H1 (cell line): ENCODE data around the gene MCC. TPM values are rescaled to one million over a fixed set of nuclear protein-coding genes. Genes with fewer than 3 reads are reported as not detected.

ENCODE experiments used
- CTCF ChIA-PET: fragments of 300-600 bp; sonication (Branson Sonifier 250); formaldehyde crosslinking; loops from one replicate; lab custom pipeline; 2021; ENCODE audit not compliant: partially characterized antibody; lab: Charles Lee
- POLR2A ChIA-PET: fragments of 300-600 bp; sonication (Branson Sonifier 250); formaldehyde crosslinking; loops from one replicate; lab custom pipeline; 2021; ENCODE audit warnings: inconsistent platforms; ENCODE audit not compliant: partially characterized antibody; lab: Charles Lee
- DNase-seq, 2 experiments: peaks; one replicate each; pipeline versions ENCODE4 v3.0.0 to v3.0.0-alpha.2; 2010 to 2022; ENCODE audit warnings: low spot score in 2 of 2, low read depth in 1 of 2, mixed read lengths in 1 of 2
- FAIRE-seq: peaks from 2 replicates; lab custom pipeline; 2011; peaks lifted over from hg19 to GRCh38; lab: Jason Lieb, UNC
- H2AFZ ChIP-seq: 2 replicates; pipeline ENCODE4 v1.8.1; 2012; ENCODE audit warnings: low read length, inconsistent platforms
- H2AK5ac ChIP-seq: 2 replicates; pipeline ENCODE4 v1.6.1; 2013; ENCODE audit warnings: low read depth, low read length
- H2BK120ac ChIP-seq: replicated peaks from 2 replicates; pipeline ENCODE3; 2013; ENCODE audit warnings: low read depth, low read length, inconsistent platforms
- H2BK12ac ChIP-seq: 2 replicates; pipeline ENCODE4 v1.6.1; 2013; ENCODE audit warnings: low read depth, low read length
- H2BK15ac ChIP-seq: 2 replicates; pipeline ENCODE4 v1.6.1; 2013; ENCODE audit warnings: low read length
- H2BK20ac ChIP-seq: 2 replicates; pipeline ENCODE4 v1.6.1; 2013; ENCODE audit warnings: low read length
- H2BK5ac ChIP-seq: 2 replicates; pipeline ENCODE4 v1.6.1; 2013; ENCODE audit warnings: low read depth, low read length
- H3K14ac ChIP-seq: 2 replicates; pipeline ENCODE4 v1.6.1; 2013; ENCODE audit warnings: inconsistent platforms; ENCODE audit not compliant: insufficient read length
- H3K18ac ChIP-seq: 2 replicates; pipeline ENCODE4 v1.6.1; 2013; ENCODE audit warnings: low read length; ENCODE audit errors: extremely low read depth
- H3K23ac ChIP-seq: 2 replicates; pipeline ENCODE4 v1.6.1; 2013; ENCODE audit warnings: inconsistent platforms; ENCODE audit not compliant: insufficient read length
- H3K23me2 ChIP-seq: 2 replicates; pipeline ENCODE4 v1.6.1; 2013; ENCODE audit warnings: low read depth, low read length
- H3K27ac ChIP-seq: 2 replicates; pipeline ENCODE4 v1.6.1; 2011; ENCODE audit warnings: low read depth, low read length, inconsistent platforms
- H3K27me3 ChIP-seq, 4 experiments: replicated peaks in 1 of 4; 1 replicate in 1 of 4; 2 replicates in 3 of 4; pipeline versions ENCODE4 v1.6.1 to v1.8.1; 2011 to 2013; ENCODE audit warnings: low read length in 3 of 4, mild to moderate bottlenecking in 3 of 4, inconsistent platforms in 2 of 4, mixed read lengths in 2 of 4, moderate library complexity in 1 of 4; ENCODE audit not compliant: control insufficient read depth in 3 of 4, insufficient read depth in 3 of 4; ENCODE audit errors: extremely low read depth in 1 of 4
- H3K36me3 ChIP-seq, 4 experiments: 2 replicates each; pipeline versions ENCODE4 v1.6.1 to v1.8.1; 2011 to 2013; ENCODE audit warnings: mild to moderate bottlenecking in 4 of 4, low read length in 3 of 4, moderate library complexity in 2 of 4, control low read depth in 1 of 4, inconsistent platforms in 1 of 4; ENCODE audit not compliant: insufficient read depth in 4 of 4, control insufficient read depth in 2 of 4
- H3K4ac ChIP-seq: replicated peaks from 2 replicates; pipeline ENCODE3; 2013; ENCODE audit warnings: low read length, low read depth, mixed read lengths, inconsistent platforms; ENCODE audit not compliant: insufficient read length
- H3K4me1 ChIP-seq, 4 experiments: replicated peaks in 1 of 4; 1 replicate in 1 of 4; 2 replicates in 3 of 4; pipeline versions ENCODE4 v1.6.1 to v1.8.1; 2011 to 2013; ENCODE audit warnings: low read length in 3 of 4, inconsistent platforms in 2 of 4, mixed read lengths in 1 of 4; ENCODE audit not compliant: insufficient read depth in 4 of 4, control insufficient read depth in 3 of 4
- H3K4me2 ChIP-seq, 2 experiments: 2 replicates each; pipeline versions ENCODE4 v1.6.1 to v1.8.1; 2011 to 2013; ENCODE audit warnings: low read depth in 2 of 2, low read length in 2 of 2, control low read depth in 1 of 2, inconsistent platforms in 1 of 2, mild to moderate bottlenecking in 1 of 2; ENCODE audit not compliant: insufficient read depth in 1 of 2
- H3K4me3 ChIP-seq, 4 experiments: fragments of 200-600, 300-600 bp in 1 of 4; sonication (generic), shearing (Covaris generic), sonication (Bioruptor Twin) in 1 of 4; 2 replicates each; pipeline versions ENCODE4 v1.5.1 to v1.8.1; 2011 to 2016; ENCODE audit warnings: low read length in 4 of 4, low read depth in 3 of 4, control low read depth in 2 of 4, inconsistent platforms in 2 of 4, mild to moderate bottlenecking in 2 of 4, mixed read lengths in 1 of 4, moderate library complexity in 1 of 4; ENCODE audit not compliant: insufficient read depth in 2 of 4; ENCODE audit errors: extremely low read depth in 1 of 4
- H3K56ac ChIP-seq: replicated peaks from 2 replicates; pipeline ENCODE3; 2013; ENCODE audit warnings: low read depth, mild to moderate bottlenecking, mixed read lengths, low read length, inconsistent platforms; ENCODE audit not compliant: insufficient read length
- H3K79me1 ChIP-seq: 2 replicates; pipeline ENCODE4 v1.6.1; 2013; ENCODE audit warnings: low read depth, low read length, control low read depth
- H3K79me2 ChIP-seq, 2 experiments: 2 replicates each; pipeline versions ENCODE4 v1.6.1 to v1.8.1; 2012 to 2013; ENCODE audit warnings: low read length in 2 of 2, mild to moderate bottlenecking in 2 of 2, inconsistent platforms in 1 of 2; ENCODE audit not compliant: insufficient read depth in 2 of 2, control insufficient read depth in 1 of 2
- H3K9ac ChIP-seq, 4 experiments: replicated peaks in 1 of 4; 1 replicate in 1 of 4; 2 replicates in 3 of 4; pipeline versions ENCODE4 v1.6.1 to v1.8.1; 2011 to 2013; ENCODE audit warnings: low read depth in 3 of 4, low read length in 3 of 4, control low read depth in 2 of 4, mild to moderate bottlenecking in 2 of 4, moderate library complexity in 2 of 4, inconsistent platforms in 1 of 4; ENCODE audit errors: extremely low read depth in 1 of 4
- H3K9me3 ChIP-seq, 2 experiments: 2 replicates each; pipeline versions ENCODE4 v1.6.1 to v1.8.1; 2012 to 2013; ENCODE audit warnings: mild to moderate bottlenecking in 2 of 2, moderate library complexity in 2 of 2, control low read depth in 1 of 2, inconsistent platforms in 1 of 2, low read depth in 1 of 2, low read length in 1 of 2, mixed read lengths in 1 of 2; ENCODE audit not compliant: insufficient read depth in 2 of 2
- H4K20me1 ChIP-seq, 2 experiments: replicated peaks in 1 of 2; 2 replicates each; pipeline versions ENCODE3 to v1.8.1; 2011 to 2013; ENCODE audit warnings: inconsistent platforms in 2 of 2, low read length in 2 of 2, mild to moderate bottlenecking in 1 of 2; ENCODE audit not compliant: insufficient read depth in 2 of 2, control insufficient read depth in 1 of 2
- H4K5ac ChIP-seq: 2 replicates; pipeline ENCODE4 v1.6.1; 2013; ENCODE audit warnings: low read length, low read depth, mixed read lengths, inconsistent platforms; ENCODE audit not compliant: insufficient read length
- H4K8ac ChIP-seq: 2 replicates; pipeline ENCODE4 v1.8.0; 2013; ENCODE audit warnings: mild to moderate bottlenecking, moderate library complexity, low read length, inconsistent platforms; ENCODE audit not compliant: insufficient read depth; ENCODE audit errors: extremely low read depth
- H4K91ac ChIP-seq: replicated peaks from 2 replicates; pipeline ENCODE3; 2013; ENCODE audit warnings: low read length, mixed read lengths, inconsistent platforms; ENCODE audit not compliant: insufficient read length
- ATF3 ChIP-seq: IDR thresholded peaks from 2 replicates; pipeline ENCODE4 v1.6.1; 2011; ENCODE audit warnings: low read depth, mild to moderate bottlenecking, low read length; ENCODE audit not compliant: insufficient read depth
- NANOG ChIP-seq: IDR thresholded peaks from 2 replicates; pipeline ENCODE4 v1.6.1; 2011; ENCODE audit warnings: low read length, low read depth, mild to moderate bottlenecking, inconsistent platforms; ENCODE audit not compliant: insufficient read depth, poor library complexity, severe bottlenecking
- PHF8 ChIP-seq: fragments of 200-600 bp; sonication (generic); conservative IDR thresholded peaks from 2 replicates; pipeline ENCODE4 v1.7.1; 2012; ENCODE audit warnings: low read depth, mild to moderate bottlenecking, inconsistent platforms, low read length, moderate library complexity
- WGBS, 2 experiments: shearing (Covaris generic) in 1 of 2; methylation state at CpG; one replicate each; pipeline versions ENCODE4 v1.1.6 to v1.1.7; 2013 to 2015; ENCODE audit warnings: low lambda C conversion rate in 2 of 2, mixed read lengths in 2 of 2, inconsistent platforms in 1 of 2, low coverage in 1 of 2, missing lambda C conversion rate in 1 of 2; ENCODE audit not compliant: insufficient replicate concordance in 2 of 2, insufficient coverage in 1 of 2, insufficient read length in 1 of 2; ENCODE audit errors: extremely low coverage in 1 of 2, missing lambda C conversion rate in 1 of 2; 5-methylcytosine and 5-hydroxymethylcytosine counted together
- polyA plus RNA-seq, 7 experiments: library from polyadenylated mRNA; depleted of rRNA in 3 of 7; stranded (reverse) in 5 of 7; unstranded in 2 of 7; fragments of >200 nt in 5 of 7; fragments of 200-250 nt in 2 of 7; gene quantifications; 1 replicate in 5 of 7; 2 replicates in 1 of 7; 4 replicates in 1 of 7; pipeline versions ENCODE4 v1.2.1 to v1.2.3, GENCODE V29; 2011 to 2013; ENCODE audit warnings: missing spikeins in 2 of 7, mixed read lengths in 2 of 7
- total RNA-seq: library from RNA; stranded (reverse); fragmentation: NEBNext Ultra II Directional; extraction: Animal tissue kit (Norgen Biotek cat#: 25700); gene quantifications from 2 replicates; pipeline ENCODE4 v1.2.1, GENCODE V29; 2021

The MCC gene
- total and polyA plus RNA-seq, 2 of the 8 experiments (the other 6 are each of a cell fraction or from before 2014, with no cell fraction given) = 2.6 to 18.3 TPM

DNA sequence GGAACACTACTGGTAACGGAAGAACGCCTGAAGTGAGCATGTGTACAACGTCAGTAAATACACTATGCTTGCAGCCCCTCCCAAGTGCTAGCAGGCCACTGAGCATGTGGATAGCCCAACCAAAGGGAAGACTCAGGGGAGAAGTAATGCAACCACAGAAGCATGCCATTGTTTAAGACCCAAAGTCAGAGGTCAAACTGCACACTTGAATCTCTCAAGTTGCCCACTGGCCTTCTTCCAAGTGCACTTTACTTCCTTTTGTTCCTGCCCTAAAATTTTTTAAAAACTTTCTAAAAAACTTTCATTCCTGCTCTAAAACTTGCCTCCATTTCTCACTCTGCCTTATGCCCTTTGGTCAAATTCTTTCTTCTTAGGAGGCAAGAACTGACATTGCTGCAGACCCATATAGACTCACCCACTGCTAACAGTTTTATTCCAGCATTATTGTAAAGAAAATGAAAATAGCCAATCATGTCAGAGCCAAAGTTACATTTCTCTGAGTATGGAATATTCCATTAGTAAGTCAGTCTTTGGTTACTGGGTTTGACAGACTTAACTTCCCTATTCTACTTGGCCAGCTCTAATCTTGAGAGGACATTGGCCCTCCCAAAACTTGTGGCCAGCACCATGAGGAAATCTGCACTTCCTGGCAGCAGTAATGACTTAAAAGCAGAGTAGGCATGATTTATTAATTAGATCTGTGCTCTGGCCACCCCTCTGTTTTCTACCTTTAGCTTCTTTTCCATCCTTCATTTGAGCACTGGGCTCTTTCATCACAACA lies 130.4 kb downstream of the MCC start:
- Histone ChIP-seq H2BK20ac (no peak overlapping the region), H3K14ac (no peak overlapping the region), H3K56ac (no peak overlapping the region), H2BK12ac (no peak overlapping the region), H2BK5ac (no peak overlapping the region), H2AFZ (no peak overlapping the region), H3K79me2 (no peaks in the 10 kb centered on the region), H3K27ac (no peak overlapping the region), H3K23me2 (no peaks in the 10 kb centered on the region), H3K9me3 (no peaks in the 10 kb centered on the region), H3K4me3 (no peak overlapping the region), H4K5ac (no peak overlapping the region), H4K91ac (no peak overlapping the region), H3K27me3 (no peaks in the 10 kb centered on the region), H4K20me1 (no peaks in the 10 kb centered on the region), H2BK120ac (no peak overlapping the region), H3K18ac (no peak overlapping the region), H4K8ac (no peak overlapping the region), H3K4ac (no peak overlapping the region), H3K4me2 (no peak overlapping the region), H2AK5ac (no peak overlapping the region), H3K36me3 (no peaks in the 10 kb centered on the region), H3K4me1 (no peaks in the 10 kb centered on the region), H3K79me1 (no peaks in the 10 kb centered on the region), H2BK15ac (no peak overlapping the region), H3K9ac (no peak overlapping the region), H3K23ac (no peak overlapping the region)
- TF ChIP-seq NANOG = no peak
- no peak for TF ChIP-seq PHF8
- no peak for TF ChIP-seq ATF3
- CTCF ChIA-PET = interaction anchor here (0.8 to 2.4 kb wide), 5 partner anchors 8 to 27 kb away, joined by 3 to 12 read pairs (median 3); no protein-coding TSS in a partner anchor
- 73% methylated on average over 3 of the region's 3 CpGs; no CpG with 5 or more reads in 1 of the 2 experiments for WGBS, 2 experiments
- DNase-seq (no peak), FAIRE-seq (no peak)
- POLR2A ChIA-PET = no interaction called here
